Measurements from ENCODE around the gene PINLYP. TPM values are rescaled to one million over a fixed set of nuclear protein-coding genes. Genes with fewer than 3 reads are reported as not detected.

PINLYP gene
- total and polyA plus RNA-seq, 2 donors from 2014 or later: 14.8 to 41.8 TPM

DNA sequence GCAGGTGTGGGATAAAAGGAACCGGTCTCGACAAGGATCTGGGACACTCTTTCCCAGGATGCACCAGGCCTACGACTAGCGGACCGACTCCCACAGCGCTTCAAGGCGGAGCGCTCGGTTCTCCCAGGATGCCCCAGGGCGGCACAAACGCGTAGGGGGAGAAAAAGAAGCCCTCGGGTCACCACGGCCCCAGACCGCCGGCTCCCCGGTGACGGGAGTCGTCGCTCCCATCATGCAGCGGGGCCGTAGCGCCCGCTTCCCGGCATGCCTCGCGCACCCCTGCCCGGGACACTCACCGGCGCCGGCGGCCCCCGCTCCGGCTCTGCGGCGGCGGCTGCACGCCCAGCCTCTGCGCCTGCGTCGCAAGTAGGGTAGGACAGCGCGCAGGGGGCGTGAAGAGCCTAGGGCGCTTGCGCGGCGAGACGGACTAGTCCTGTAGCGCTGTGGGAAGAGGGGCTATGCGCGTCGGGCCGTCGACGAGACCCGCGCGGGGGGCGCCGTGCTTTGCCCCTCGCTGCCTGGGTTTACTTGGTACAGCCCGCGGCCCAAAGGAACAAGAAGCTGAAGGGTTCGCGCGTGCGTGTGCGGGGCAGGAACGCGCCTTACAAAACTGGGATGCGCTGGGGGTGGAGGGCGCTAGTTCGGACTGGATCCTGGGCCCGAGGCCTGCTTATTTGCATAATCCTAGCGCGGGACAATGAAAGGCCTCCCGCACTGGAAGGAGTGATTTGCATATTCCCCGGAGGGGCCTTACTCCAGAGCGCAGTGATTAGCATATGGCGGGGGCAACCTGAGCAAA is 43.9 kb downstream of the PINLYP start, which contains the start of gene ZNF428:
Gene ZNF428 (minus strand): TSS at position 368 of the 799 bp plus-strand sequence. CDS start 5,325 bp downstream, outside the sequence.
- H3K36me3 ChIP-seq (ENCODE audit: control insufficient read depth in 2 of 3, insufficient read depth in 3 of 3, low read length in 3 of 3): no peaks in the 10 kb centered on the region
- peaks cover 0 to 7% (median 0%) of the 10 kb centered on the region in 3 donors for H3K4me1 ChIP-seq (ENCODE audit: control insufficient read depth in 2 of 3, insufficient read depth in 2 of 3, low read depth in 1 of 3, low read length in 3 of 3)
- DNase-seq (peak; percentile 92 to 98 (median 96)), FAIRE-seq (no peak)
- peak within 1 kb of the TSS; percentile 93 to 95 for H3K27ac ChIP-seq (ENCODE audit: low read depth in 2 of 2, low read length in 2 of 2)
- no peaks in the 10 kb centered on the region for H3K27me3 ChIP-seq (ENCODE audit: control insufficient read depth, insufficient read depth, low read length)
- no peaks in the 10 kb centered on the region for H3K9me3 ChIP-seq (ENCODE audit: control insufficient read depth in 2 of 3, insufficient read depth in 1 of 3, low read length in 3 of 3)
- peak within 1 kb of the TSS; percentile 83 to 98 (median 91) for H3K9ac ChIP-seq (ENCODE audit: low read length in 3 of 3)
- TF ChIP-seq, protein P1, sequence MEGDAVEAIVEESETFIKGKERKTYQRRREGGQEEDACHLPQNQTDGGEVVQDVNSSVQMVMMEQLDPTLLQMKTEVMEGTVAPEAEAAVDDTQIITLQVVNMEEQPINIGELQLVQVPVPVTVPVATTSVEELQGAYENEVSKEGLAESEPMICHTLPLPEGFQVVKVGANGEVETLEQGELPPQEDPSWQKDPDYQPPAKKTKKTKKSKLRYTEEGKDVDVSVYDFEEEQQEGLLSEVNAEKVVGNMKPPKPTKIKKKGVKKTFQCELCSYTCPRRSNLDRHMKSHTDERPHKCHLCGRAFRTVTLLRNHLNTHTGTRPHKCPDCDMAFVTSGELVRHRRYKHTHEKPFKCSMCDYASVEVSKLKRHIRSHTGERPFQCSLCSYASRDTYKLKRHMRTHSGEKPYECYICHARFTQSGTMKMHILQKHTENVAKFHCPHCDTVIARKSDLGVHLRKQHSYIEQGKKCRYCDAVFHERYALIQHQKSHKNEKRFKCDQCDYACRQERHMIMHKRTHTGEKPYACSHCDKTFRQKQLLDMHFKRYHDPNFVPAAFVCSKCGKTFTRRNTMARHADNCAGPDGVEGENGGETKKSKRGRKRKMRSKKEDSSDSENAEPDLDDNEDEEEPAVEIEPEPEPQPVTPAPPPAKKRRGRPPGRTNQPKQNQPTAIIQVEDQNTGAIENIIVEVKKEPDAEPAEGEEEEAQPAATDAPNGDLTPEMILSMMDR (IDR thresholded peaks at IDR 0.05; ENCODE audit: borderline replicate concordance, extremely low read depth, insufficient read depth): no peak
- intact Hi-C loops (cut with DNase I): no loop called here
- H3K4me3 ChIP-seq (ENCODE audit: low read length in 3 of 3): peak within 1 kb of the TSS; percentile 92 to 97 (median 92)

- no peak for FAIRE-seq
- DNase-seq: peak in 1 of 5 donors; percentile 28
- TF ChIP-seq, protein P1 (IDR thresholded peaks at IDR 0.05; ENCODE audit: borderline replicate concordance, extremely low read depth, insufficient read depth): no peak
- H3K4me1 ChIP-seq (ENCODE audit: control insufficient read depth in 2 of 3, insufficient read depth in 2 of 3, low read depth in 1 of 3, low read length in 3 of 3): peaks cover 0 to 7% (median 0%) of the 10 kb centered on the region in 3 donors
- no peaks in the 10 kb centered on the region for H3K9me3 ChIP-seq (ENCODE audit: control insufficient read depth in 2 of 3, insufficient read depth in 1 of 3, low read length in 3 of 3)
- intact Hi-C loops (cut with DNase I): no loop called here
- H3K27ac ChIP-seq (ENCODE audit: low read depth in 2 of 2, low read length in 2 of 2): peak overlapping the region; percentile 93 to 95
- H3K4me3 ChIP-seq (ENCODE audit: low read length in 3 of 3): peak overlapping the region; percentile 79 to 97 (median 92)
- no peaks in the 10 kb centered on the region for H3K36me3 ChIP-seq (ENCODE audit: control insufficient read depth in 2 of 3, insufficient read depth in 3 of 3, low read length in 3 of 3)
- peak overlapping the region; percentile 24 to 83 (median 80) for H3K9ac ChIP-seq (ENCODE audit: low read length in 3 of 3)
- H3K27me3 ChIP-seq (ENCODE audit: control insufficient read depth, insufficient read depth, low read length): no peaks in the 10 kb centered on the region
Measured at GRCh38 chr19:43620061-43621001, 44.7 kb downstream of the PINLYP start.

- Histone ChIP-seq H3K27ac (ENCODE audit: low read depth in 2 of 2, low read length in 2 of 2) (no peak overlapping the region), H3K9ac (ENCODE audit: low read length in 3 of 3) (no peak overlapping the region), H3K4me1 (ENCODE audit: control insufficient read depth in 2 of 3, insufficient read depth in 2 of 3, low read depth in 1 of 3, low read length in 3 of 3) (peaks cover 0 to 7% (median 0%) of the 10 kb centered on the region in 3 donors), H3K9me3 (ENCODE audit: control insufficient read depth in 2 of 3, insufficient read depth in 1 of 3, low read length in 3 of 3) (no peaks in the 10 kb centered on the region), H3K27me3 (ENCODE audit: control insufficient read depth, insufficient read depth, low read length) (no peaks in the 10 kb centered on the region), H3K4me3 (ENCODE audit: low read length in 3 of 3) (no peak overlapping the region), H3K36me3 (ENCODE audit: control insufficient read depth in 2 of 3, insufficient read depth in 3 of 3, low read length in 3 of 3) (no peaks in the 10 kb centered on the region)
- intact Hi-C loops (cut with DNase I): no loop called here
- TF ChIP-seq, protein P1 (IDR thresholded peaks at IDR 0.05; ENCODE audit: borderline replicate concordance, extremely low read depth, insufficient read depth): no peak
- DNase-seq (no peak), FAIRE-seq (no peak)
Measured at GRCh38 chr19:43622070-43622469, 46.5 kb downstream of the PINLYP start.

Data from kidney (tissue), 14 donors.